Stomach (tissue), 4 donors: ENCODE measurements around the gene PDE4B.

Experiments
- EP300 ChIP-seq: sonication (generic); formaldehyde crosslinking; IDR thresholded peaks from one replicate; pipeline ENCODE4 v1.6.1; 2017; ENCODE audit warnings: antibody characterized with exemption
- POLR2AphosphoS5 ChIP-seq, 3 donors: sonication (generic); formaldehyde crosslinking; IDR thresholded peaks; one replicate each; pipeline ENCODE4 v1.6.1; 2016; ENCODE audit warnings: antibody characterized with exemption in 3 of 3
- TF ChIP-seq, protein P1 (sequence below), 7 experiments: fragments of 450-650 bp in 4 of 7; fragments of 200-600 bp in 3 of 7; sonication (generic) in 3 of 7; IDR thresholded peaks; one replicate each; pipeline ENCODE4 v1.5.1; 2016 to 2019; ENCODE audit warnings: antibody characterized with exemption in 7 of 7, control low read depth in 2 of 7, mild to moderate bottlenecking in 1 of 7

- TF ChIP-seq, protein P1, sequence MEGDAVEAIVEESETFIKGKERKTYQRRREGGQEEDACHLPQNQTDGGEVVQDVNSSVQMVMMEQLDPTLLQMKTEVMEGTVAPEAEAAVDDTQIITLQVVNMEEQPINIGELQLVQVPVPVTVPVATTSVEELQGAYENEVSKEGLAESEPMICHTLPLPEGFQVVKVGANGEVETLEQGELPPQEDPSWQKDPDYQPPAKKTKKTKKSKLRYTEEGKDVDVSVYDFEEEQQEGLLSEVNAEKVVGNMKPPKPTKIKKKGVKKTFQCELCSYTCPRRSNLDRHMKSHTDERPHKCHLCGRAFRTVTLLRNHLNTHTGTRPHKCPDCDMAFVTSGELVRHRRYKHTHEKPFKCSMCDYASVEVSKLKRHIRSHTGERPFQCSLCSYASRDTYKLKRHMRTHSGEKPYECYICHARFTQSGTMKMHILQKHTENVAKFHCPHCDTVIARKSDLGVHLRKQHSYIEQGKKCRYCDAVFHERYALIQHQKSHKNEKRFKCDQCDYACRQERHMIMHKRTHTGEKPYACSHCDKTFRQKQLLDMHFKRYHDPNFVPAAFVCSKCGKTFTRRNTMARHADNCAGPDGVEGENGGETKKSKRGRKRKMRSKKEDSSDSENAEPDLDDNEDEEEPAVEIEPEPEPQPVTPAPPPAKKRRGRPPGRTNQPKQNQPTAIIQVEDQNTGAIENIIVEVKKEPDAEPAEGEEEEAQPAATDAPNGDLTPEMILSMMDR (IDR thresholded peaks at IDR 0.05), result no peak
- TF ChIP-seq POLR2AphosphoS5 (IDR thresholded peaks at IDR 0.05), result no peak
- TF ChIP-seq EP300, result no peak
These were observed 498.3 kb downstream of the PDE4B start for GRCh38 chr1:66290761-66291530.
